ENCODE results near the gene MKNK2. TPM values are rescaled to one million over a fixed set of nuclear protein-coding genes. Genes with fewer than 3 reads are reported as not detected.
A peak's percentile ranks its signal among the peaks of the same experiment; 100 is the strongest.

MKNK2 gene
- polyA plus RNA-seq, 1 experiment = 31.1 TPM

DNA sequence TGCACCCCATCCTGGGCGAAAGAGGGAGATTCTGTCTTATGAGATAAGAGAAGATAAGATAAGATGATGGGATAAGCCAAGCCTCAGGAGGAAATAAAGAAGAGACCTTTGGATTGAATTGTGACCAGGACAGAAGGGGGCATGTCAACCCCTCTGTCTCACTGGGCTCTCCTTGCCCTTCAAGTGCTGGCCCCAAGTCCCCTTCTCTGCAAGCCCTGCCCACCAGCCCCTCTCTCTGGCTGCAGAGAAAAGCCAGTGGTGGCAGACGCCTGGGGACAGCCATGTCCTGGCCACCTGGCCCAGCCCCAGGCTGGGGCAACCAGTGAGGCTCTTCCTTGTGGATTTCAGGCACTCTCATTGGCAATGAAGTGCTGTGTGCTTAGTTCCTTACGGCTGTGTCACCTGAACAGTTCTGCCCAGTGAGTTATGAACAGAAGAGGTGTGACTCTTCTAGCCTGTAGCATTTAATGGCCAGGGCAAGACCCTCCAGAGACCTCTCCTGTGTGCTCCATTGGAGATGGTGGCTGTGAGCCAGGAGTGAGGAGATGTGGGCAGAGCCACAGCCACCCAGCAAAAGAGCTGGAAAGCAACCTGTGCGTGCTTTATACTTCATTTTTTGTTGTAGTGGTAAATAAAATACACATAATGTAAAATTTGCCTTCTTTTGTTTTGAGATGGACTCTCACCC lies 29.4 kb downstream of the MKNK2 start:
- CTCF ChIA-PET = interaction anchor here (3.8 kb wide), 1 partner anchor 49 kb away, joined by 35 read pairs; no protein-coding TSS in a partner anchor
- POLR2A ChIA-PET = no interaction called here
- peaks cover 5% of the 10 kb centered on the region; the same call in 1 of the 2 replicates for H3K9me3 ChIP-seq (ENCODE audit: control insufficient read depth, insufficient read depth, low read length)
- no peak overlapping the region for H3K4me3 ChIP-seq (ENCODE audit: low read depth, low read length)
- no peak overlapping the region for H3K27ac ChIP-seq (ENCODE audit: low read depth, low read length)
- H3K27me3 ChIP-seq (ENCODE audit: control insufficient read depth, insufficient read depth, low read length) = peaks cover 4% of the 10 kb centered on the region
- no peak for DNase-seq (ENCODE audit: low read depth, low spot score)
- TF ChIP-seq CTCF (IDR thresholded peaks at IDR 0.05; ENCODE audit: low read depth, low read length) = no peak

DNA sequence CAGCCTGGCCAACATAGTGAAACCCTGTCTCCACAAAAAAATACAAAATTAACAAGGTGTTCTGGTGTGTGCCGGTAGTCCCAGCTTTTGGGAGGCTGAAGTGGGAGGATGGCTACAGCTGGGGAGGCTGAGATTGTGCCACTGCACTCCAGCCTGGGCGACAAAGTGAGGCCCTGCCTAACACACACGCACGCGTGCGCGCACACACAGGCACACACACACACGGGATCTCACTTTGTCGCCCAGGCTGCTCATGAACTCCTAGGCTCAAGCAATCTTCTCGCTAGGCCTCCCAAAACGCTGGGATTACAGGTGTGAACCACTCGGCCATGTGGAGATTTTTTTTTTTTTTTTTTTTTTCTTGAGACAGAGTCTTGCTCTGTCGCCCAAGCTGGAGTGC lies 32.3 kb downstream of the MKNK2 start:
- TF ChIP-seq CTCF (IDR thresholded peaks at IDR 0.05; ENCODE audit: low read depth, low read length) = no peak
- no peak overlapping the region for H3K27ac ChIP-seq (ENCODE audit: low read depth, low read length)
- no peak for DNase-seq (ENCODE audit: low read depth, low spot score)
- POLR2A ChIA-PET = no interaction called here
- no peak overlapping the region for H3K4me3 ChIP-seq (ENCODE audit: low read depth, low read length)
- no peaks in the 10 kb centered on the region; the same call in 1 of the 2 replicates for H3K9me3 ChIP-seq (ENCODE audit: control insufficient read depth, insufficient read depth, low read length)
- CTCF ChIA-PET = interaction anchor here (0.6 to 3.8 kb wide), 14 partner anchors 9 to 217 kb away, joined by 3 to 35 read pairs (median 4); partner anchors contain the start of gene PLEKHJ1
- peaks cover 4% of the 10 kb centered on the region for H3K27me3 ChIP-seq (ENCODE audit: control insufficient read depth, insufficient read depth, low read length)

DNA sequence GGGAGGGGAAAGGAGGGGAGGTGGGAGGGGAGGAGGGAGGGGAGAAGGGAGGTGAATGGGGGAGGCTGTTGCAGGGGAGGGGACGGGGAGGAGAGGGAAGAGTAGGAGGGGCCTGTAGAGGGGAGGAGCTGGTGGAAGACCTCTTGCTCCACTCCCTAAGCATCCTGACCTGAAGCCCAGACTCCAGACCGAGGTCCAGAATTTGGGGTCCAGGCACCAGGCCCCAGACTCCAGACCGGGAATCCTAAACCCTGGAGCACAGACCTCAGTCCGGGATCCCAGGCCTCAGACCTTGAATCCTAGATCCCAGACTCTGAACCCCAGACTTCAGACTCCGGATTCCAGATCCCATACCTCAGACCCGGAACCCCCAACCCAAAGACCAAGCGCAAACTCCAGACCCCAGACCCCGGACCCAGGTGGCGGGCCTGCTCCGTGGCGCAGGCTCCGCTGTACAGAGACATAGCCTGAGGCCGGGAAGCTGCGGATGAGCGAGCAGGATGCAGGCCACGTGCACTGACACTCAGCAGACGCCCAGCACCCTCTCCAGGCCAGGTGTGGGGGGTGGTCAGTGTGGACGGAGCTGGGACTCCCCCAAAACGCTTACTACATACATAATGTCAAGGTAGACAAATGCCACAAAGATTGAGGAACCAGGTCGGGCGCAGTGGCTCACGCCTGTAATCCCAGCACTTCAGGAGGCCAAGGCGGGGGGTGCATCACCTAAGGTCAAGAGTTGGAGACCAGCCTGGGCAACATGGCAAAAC lies 34.8 kb downstream of the MKNK2 start:
- no peak overlapping the region for H3K27ac ChIP-seq (ENCODE audit: low read depth, low read length)
- ChIA-PET POLR2A (no interaction called here), CTCF (interaction anchor here (0.6 to 1.3 kb wide), 2 partner anchors 34 to 53 kb away, joined by 3 to 5 read pairs; no protein-coding TSS in a partner anchor)
- H3K9me3 ChIP-seq (ENCODE audit: control insufficient read depth, insufficient read depth, low read length) = no peaks in the 10 kb centered on the region; the same call in 1 of the 2 replicates
- TF ChIP-seq CTCF (IDR thresholded peaks at IDR 0.05; ENCODE audit: low read depth, low read length) = no peak
- peak overlapping the region; percentile 57 for H3K4me3 ChIP-seq (ENCODE audit: low read depth, low read length)
- DNase-seq (ENCODE audit: low read depth, low spot score) = peak; percentile 63
- H3K27me3 ChIP-seq (ENCODE audit: control insufficient read depth, insufficient read depth, low read length) = no peaks in the 10 kb centered on the region

DNA sequence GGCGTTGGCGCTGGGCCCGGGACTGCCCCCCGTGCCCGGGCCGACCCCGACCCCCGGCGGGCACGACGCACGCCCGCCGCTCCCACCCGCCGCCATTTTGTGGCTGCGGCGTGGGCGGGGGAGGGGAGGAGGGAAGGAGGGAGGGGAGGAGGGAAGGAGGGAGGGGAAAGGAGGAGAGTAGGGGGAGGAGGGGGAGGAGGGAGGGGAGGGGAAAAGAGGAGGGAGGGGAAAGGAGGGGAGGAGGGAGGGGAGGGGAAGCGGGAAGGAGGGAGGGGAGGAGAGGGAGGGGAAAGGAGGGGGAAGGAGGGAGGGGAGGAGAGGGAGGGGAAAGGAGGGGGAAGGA lies 35.5 kb downstream of the MKNK2 start, which contains the start of gene BTBD2:
Gene BTBD2 (minus strand): TSS at position 107 of the 343 bp plus-strand sequence. CDS start 11 bp downstream, at position 96.
- Histone ChIP-seq H3K27ac (ENCODE audit: low read depth, low read length) (no peak within 1 kb of the TSS), H3K4me3 (ENCODE audit: low read depth, low read length) (peak within 1 kb of the TSS; percentile 72), H3K27me3 (ENCODE audit: control insufficient read depth, insufficient read depth, low read length) (no peaks in the 10 kb centered on the region), H3K9me3 (ENCODE audit: control insufficient read depth, insufficient read depth, low read length) (no peaks in the 10 kb centered on the region; the same call in 1 of the 2 replicates)
- peak; percentile 73 for DNase-seq (ENCODE audit: low read depth, low spot score)
- no peak for TF ChIP-seq CTCF (IDR thresholded peaks at IDR 0.05; ENCODE audit: low read depth, low read length)
- CTCF ChIA-PET = no interaction called here
- POLR2A ChIA-PET = no interaction called here
